Iris pigment epithelial cell (primary cell): ENCODE data around the gene MXRA8.
"Not testable (repeated sequence)": the region's sequence is repeated elsewhere in the genome, so short reads cannot be mapped to it uniquely, and the experiment has no call there.

Experiments used
- DNase-seq: peaks from one replicate; pipeline ENCODE4 v3.0.0-alpha.2; 2011; ENCODE audit warnings: low read depth

Gene MXRA8

GRCh38 chr1:1320666-1321448 lies 37.5 kb downstream of the MXRA8 start:
- peak; percentile 17 for DNase-seq

- no peak for DNase-seq
Observed at GRCh38 chr1:1319646-1319941, 38.8 kb downstream of the MXRA8 start.

GRCh38 chr1:1318777-1319645 lies 39.3 kb downstream of the MXRA8 start:
- no peak for DNase-seq

GRCh38 chr1:1318131-1318652 lies 40.2 kb downstream of the MXRA8 start:
- DNase-seq = peak; percentile 96

GRCh38 chr1:1317420-1317819 lies 40.9 kb downstream of the MXRA8 start:
- no peak for DNase-seq

- DNase-seq = not testable (repeated sequence)
Observed at GRCh38 chr1:1316199-1316598, 42.2 kb downstream of the MXRA8 start.

- DNase-seq = no peak
Observed at GRCh38 chr1:1315435-1315954, 42.9 kb downstream of the MXRA8 start.

- no peak for DNase-seq
Observed at GRCh38 chr1:1314678-1315335, 43.5 kb downstream of the MXRA8 start.

GRCh38 chr1:1314237-1314586 lies 44.1 kb downstream of the MXRA8 start:
- DNase-seq = no peak

GRCh38 chr1:1313500-1314236 lies 44.7 kb downstream of the MXRA8 start:
- DNase-seq = no peak

- no peak for DNase-seq
Observed at GRCh38 chr1:1312450-1313314, 45.7 kb downstream of the MXRA8 start.

GRCh38 chr1:1311107-1312104 lies 46.9 kb downstream of the MXRA8 start:
- no peak for DNase-seq

GRCh38 chr1:1310476-1311053 lies 47.8 kb downstream of the MXRA8 start:
- no peak for DNase-seq

GRCh38 chr1:1310109-1310385 lies 48.3 kb downstream of the MXRA8 start:
- no peak for DNase-seq

- DNase-seq = peak; percentile 15
Observed at GRCh38 chr1:1309251-1310108, 48.9 kb downstream of the MXRA8 start.

- DNase-seq = no peak
Observed at GRCh38 chr1:1308756-1309250, 49.6 kb downstream of the MXRA8 start.

- DNase-seq = peak; percentile 96
Observed at GRCh38 chr1:1307923-1308755, 50.2 kb downstream of the MXRA8 start, which contains the start of the genes ACAP3 and PUSL1. TSS of gene ACAP3 (minus strand) at chr1:1307930. CDS start at chr1:1307815, 115 bp downstream. TSS of gene PUSL1 (plus strand) at chr1:1308597. CDS start at chr1:1308644, 47 bp downstream.
